Endothelial cell of umbilical vein (primary cell): ENCODE measurements around the gene GNRHR. TPM values are rescaled to one million over a fixed set of nuclear protein-coding genes. Genes with fewer than 3 reads are reported as not detected.

Experiments used
- Bru-seq: library from RNA; stranded (reverse); fragments of 400-500 nt; gene quantifications from one replicate; lab custom pipeline; 2021; lab: Mats Ljungman, UMichigan
- BruChase-seq, 2 experiments: library from RNA; stranded (reverse); fragments of 400-500 nt; gene quantifications; one replicate each; lab custom pipeline; 2021; lab: Mats Ljungman, UMichigan
- BruUV-seq: library from RNA; stranded (reverse); fragments of 400-500 nt; replicated peaks from 2 replicates; lab custom pipeline; 2021; lab: Mats Ljungman, UMichigan
- CTCF ChIA-PET: fragments of 300-600, 350-600 bp; sonication (Branson Sonifier 250); formaldehyde crosslinking; loops from one replicate; lab custom pipeline; 2021; ENCODE audit warnings: antibody characterized with exemption, inconsistent platforms; lab: Charles Lee
- POLR2A ChIA-PET: fragments of 300-600, 350-600 bp; sonication (Branson Sonifier 250); formaldehyde crosslinking; loops from one replicate; lab custom pipeline; 2021; ENCODE audit warnings: antibody characterized with exemption, inconsistent platforms; lab: Charles Lee
- DNase-seq: peaks from one replicate; pipeline ENCODE4 v3.0.0-alpha.2; 2011; ENCODE audit warnings: low read depth, low spot score
- FAIRE-seq: peaks from 2 replicates; lab custom pipeline; 2011; peaks lifted over from hg19 to GRCh38; lab: Jason Lieb, UNC
- H2AFZ ChIP-seq: 2 replicates; pipeline ENCODE4 v1.6.0; 2012; ENCODE audit warnings: low read depth, low read length, control low read depth, inconsistent platforms
- H3K27ac ChIP-seq: 2 replicates; pipeline ENCODE4 v1.5.1; 2011; ENCODE audit warnings: low read depth, mild to moderate bottlenecking, control low read depth, low read length, moderate library complexity; ENCODE audit not compliant: insufficient read depth
- H3K27me3 ChIP-seq, 2 experiments: 2 replicates each; pipeline versions ENCODE4 v1.6.0 to v1.6.1; 2011; ENCODE audit warnings: low read length in 2 of 2, mixed read lengths in 1 of 2; ENCODE audit not compliant: control insufficient read depth in 2 of 2, insufficient read depth in 2 of 2
- H3K36me3 ChIP-seq, 2 experiments: 2 replicates in 1 of 2; 3 replicates in 1 of 2; pipeline ENCODE4 v1.5.1; 2011; ENCODE audit warnings: low read length in 2 of 2, mild to moderate bottlenecking in 1 of 2, moderate library complexity in 1 of 2; ENCODE audit not compliant: control insufficient read depth in 2 of 2, insufficient read depth in 2 of 2; ENCODE audit errors: extremely low read depth in 1 of 2
- H3K4me1 ChIP-seq: 3 replicates; pipeline ENCODE4 v1.5.1; 2011; ENCODE audit warnings: mild to moderate bottlenecking, low read length; ENCODE audit not compliant: control insufficient read depth, insufficient read depth; ENCODE audit errors: extremely low read depth
- H3K4me2 ChIP-seq: 2 replicates; pipeline ENCODE4 v1.6.1; 2011; ENCODE audit warnings: low read length, control low read depth, mixed read lengths; ENCODE audit not compliant: insufficient read depth
- H3K4me3 ChIP-seq, 3 experiments: fragments of 200-600 bp in 1 of 3; sonication (generic), shearing (Covaris generic) in 1 of 3; replicated peaks in 1 of 3; 2 replicates each; pipeline ENCODE4 v1.5.1; 2011 to 2016; ENCODE audit warnings: control low read depth in 3 of 3, low read length in 3 of 3, mild to moderate bottlenecking in 2 of 3, inconsistent platforms in 1 of 3, low read depth in 1 of 3, moderate library complexity in 1 of 3; ENCODE audit not compliant: insufficient read depth in 1 of 3
- H3K79me2 ChIP-seq: 2 replicates; pipeline ENCODE4 v1.6.0; 2012; ENCODE audit warnings: low read length, inconsistent platforms; ENCODE audit not compliant: control insufficient read depth, insufficient read depth
- H3K9ac ChIP-seq: replicated peaks from 2 replicates; pipeline ENCODE3; 2011; ENCODE audit warnings: low read length, control low read depth; ENCODE audit not compliant: insufficient read depth; ENCODE audit errors: extremely low read depth
- H3K9me1 ChIP-seq: replicated peaks from 3 replicates; pipeline ENCODE4 v1.6.0; 2011; ENCODE audit warnings: mild to moderate bottlenecking, low read length; ENCODE audit not compliant: control insufficient read depth, insufficient read depth; ENCODE audit errors: extremely low read depth
- H3K9me3 ChIP-seq: replicated peaks from 2 replicates; pipeline ENCODE4 v1.5.1; 2012; ENCODE audit warnings: low read length, inconsistent platforms; ENCODE audit not compliant: control insufficient read depth, insufficient read depth
- H4K20me1 ChIP-seq: replicated peaks from 2 replicates; pipeline ENCODE3; 2011; ENCODE audit warnings: mild to moderate bottlenecking, low read length; ENCODE audit not compliant: control insufficient read depth, insufficient read depth; ENCODE audit errors: extremely low read depth
- EZH2 ChIP-seq: IDR thresholded peaks from 2 replicates; pipeline ENCODE4 v1.6.1; 2012; ENCODE audit warnings: borderline replicate concordance, low read depth, mild to moderate bottlenecking, moderate library complexity, low read length, inconsistent platforms; ENCODE audit not compliant: severe bottlenecking
- FOS ChIP-seq: IDR thresholded peaks from 2 replicates; pipeline ENCODE4 v1.6.1; 2011; ENCODE audit warnings: mild to moderate bottlenecking, low read length, moderate library complexity, borderline replicate concordance; ENCODE audit not compliant: insufficient read depth
- GATA2 ChIP-seq: IDR thresholded peaks from 2 replicates; pipeline ENCODE4 v1.7.0; 2011; ENCODE audit warnings: low read depth, mild to moderate bottlenecking, moderate library complexity, mixed read lengths, low read length; ENCODE audit not compliant: insufficient read length, insufficient read depth
- JUN ChIP-seq: IDR thresholded peaks from 2 replicates; pipeline ENCODE4 v1.6.1; 2011; ENCODE audit warnings: borderline replicate concordance, low read depth; ENCODE audit not compliant: insufficient read length, insufficient read depth
- MYC ChIP-seq: IDR thresholded peaks from one replicate; pipeline ENCODE4 v1.6.1; 2011; ENCODE audit warnings: mild to moderate bottlenecking, low read depth, low read length
- POLR2A ChIP-seq: IDR thresholded peaks from 2 replicates; pipeline ENCODE4 v1.6.1; 2012; ENCODE audit warnings: low read depth, mild to moderate bottlenecking, control low read depth, low read length
- POLR2AphosphoS5 ChIP-seq: IDR thresholded peaks from 2 replicates; pipeline ENCODE4 v1.6.1; 2012; ENCODE audit warnings: low read depth, mild to moderate bottlenecking, control low read depth, low read length, moderate library complexity; ENCODE audit not compliant: insufficient read depth
- dilution Hi-C: fragments of 300-500 bp; cut with MboI; formaldehyde crosslinking; loops from one replicate; pipeline ENCODE4 v1.15.0; 2019; ENCODE audit warnings: low sequenced_read_pairs; ENCODE audit not compliant: extremely low pct_ligation_motif_present
- intact Hi-C: fragments of 100-400 bp; cut with micrococcal nuclease; formaldehyde crosslinking; loops from one replicate; pipeline ENCODE4 v1.10.0; 2022
- long read RNA-seq: library from polyadenylated mRNA; stranded (forward); transcript quantifications from one replicate; pipeline ENCODE4 v2.0.0, GENCODE V29; 2021
- polyA minus RNA-seq, 3 experiments: library from RNA; depleted of rRNA, polyadenylated mRNA; stranded (reverse); fragments of >200 nt; gene quantifications; 1 replicate in 1 of 3; 2 replicates in 2 of 3; pipeline ENCODE4 v1.2.3, GENCODE V29; 2011
- polyA plus RNA-seq, 4 experiments: library from polyadenylated mRNA; depleted of rRNA in 3 of 4; stranded (reverse) in 3 of 4; unstranded in 1 of 4; fragments of >200 nt; gene quantifications; 2 replicates each; pipeline versions ENCODE4 v1.2.1 to v1.2.3, GENCODE V29; 2011 to 2012; ENCODE audit warnings: missing spikeins in 1 of 4
- total RNA-seq: library from RNA; stranded (reverse); gene quantifications from 2 replicates; pipeline ENCODE4 v1.2.3, GENCODE V29; 2021
- TF ChIP-seq, protein P1 (sequence below): IDR thresholded peaks from 2 replicates; pipeline ENCODE4 v1.6.1; 2011; ENCODE audit not compliant: insufficient read depth, insufficient read length
- TF ChIP-seq, protein P2 (sequence below), 2 donors: IDR thresholded peaks; 1 replicate in 1 of 2; 2 replicates in 1 of 2; pipeline ENCODE4 v1.5.1; 2011; ENCODE audit warnings: low read length in 2 of 2, mild to moderate bottlenecking in 2 of 2, moderate library complexity in 2 of 2, control low read depth in 1 of 2, inconsistent platforms in 1 of 2, low read depth in 1 of 2; ENCODE audit not compliant: insufficient read depth in 1 of 2; ENCODE audit errors: extremely low read depth in 1 of 2

GNRHR gene
- total RNA-seq: not detected in 2 replicates
- not detected in 2 replicates for polyA plus RNA-seq
- not detected in 2 replicates for polyA plus RNA-seq (2011; cell fraction: cytosol; rRNA removed)
- not detected in 2 replicates for polyA plus RNA-seq (2011; cell fraction: nucleus; rRNA removed)
- polyA plus RNA-seq (2012): 0.09 TPM in 1 of 2 replicates, not detected in the other
- not detected in 2 replicates for polyA minus RNA-seq
- not detected for polyA minus RNA-seq (2011; cell fraction: cytosol; rRNA and poly(A)+ RNA removed)
- polyA minus RNA-seq (2011; cell fraction: nucleus; rRNA and poly(A)+ RNA removed): not detected in 2 replicates
- Bru-seq, nascent RNA: not detected
- BruChase-seq, experiment 1, labeled RNA remaining after a 6-hour chase: not detected
- BruChase-seq, experiment 2, labeled RNA remaining after a 2-hour chase: not detected
- long read RNA-seq: 0 reads

- FAIRE-seq (no peak), DNase-seq (no peak)
- CTCF ChIA-PET: no interaction called here
- H3K9me3 ChIP-seq: no peaks in the 10 kb centered on the region
- intact Hi-C loops (no loop called here), dilution Hi-C loops (no loop called here)
- H3K9me1 ChIP-seq: no peaks in the 10 kb centered on the region
- TF ChIP-seq POLR2A (no peak), EZH2 (no peak), GATA2 (no peak), FOS (no peak)
- POLR2A ChIA-PET: no interaction called here
- H3K36me3 ChIP-seq: no peaks in the 10 kb centered on the region
- H3K4me3 ChIP-seq: no peak within 1 kb of the TSS
- no peak within 1 kb of the TSS for H3K27ac ChIP-seq
- no peaks in the 10 kb centered on the region for H3K27me3 ChIP-seq
- no peak within 1 kb of the TSS for H3K9ac ChIP-seq
- no peak within 1 kb of the TSS for H2AFZ ChIP-seq
- no peaks in the 10 kb centered on the region for H3K4me1 ChIP-seq
- no peaks in the 10 kb centered on the region for H3K79me2 ChIP-seq
- H4K20me1 ChIP-seq: no peaks in the 10 kb centered on the region
- no peak within 1 kb of the TSS for H3K4me2 ChIP-seq
- no TSS peak for BruUV-seq
These were observed at the start of gene GNRHR for GRCh38 chr4:67754288-67754687. Gene GNRHR, minus strand, starts transcription at chr4:67754388. Its CDS starts 53 bp downstream, at chr4:67754335.

- no peak overlapping the region for H3K27ac ChIP-seq
- BruUV-seq: no TSS peak
- TF ChIP-seq, protein P1, sequence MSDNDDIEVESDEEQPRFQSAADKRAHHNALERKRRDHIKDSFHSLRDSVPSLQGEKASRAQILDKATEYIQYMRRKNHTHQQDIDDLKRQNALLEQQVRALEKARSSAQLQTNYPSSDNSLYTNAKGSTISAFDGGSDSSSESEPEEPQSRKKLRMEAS: no peak
- TF ChIP-seq EZH2 (no peak), JUN (no peak), FOS (no peak), POLR2AphosphoS5 (no peak), POLR2A (no peak), GATA2 (no peak), MYC (no peak)
- TF ChIP-seq, protein P2, sequence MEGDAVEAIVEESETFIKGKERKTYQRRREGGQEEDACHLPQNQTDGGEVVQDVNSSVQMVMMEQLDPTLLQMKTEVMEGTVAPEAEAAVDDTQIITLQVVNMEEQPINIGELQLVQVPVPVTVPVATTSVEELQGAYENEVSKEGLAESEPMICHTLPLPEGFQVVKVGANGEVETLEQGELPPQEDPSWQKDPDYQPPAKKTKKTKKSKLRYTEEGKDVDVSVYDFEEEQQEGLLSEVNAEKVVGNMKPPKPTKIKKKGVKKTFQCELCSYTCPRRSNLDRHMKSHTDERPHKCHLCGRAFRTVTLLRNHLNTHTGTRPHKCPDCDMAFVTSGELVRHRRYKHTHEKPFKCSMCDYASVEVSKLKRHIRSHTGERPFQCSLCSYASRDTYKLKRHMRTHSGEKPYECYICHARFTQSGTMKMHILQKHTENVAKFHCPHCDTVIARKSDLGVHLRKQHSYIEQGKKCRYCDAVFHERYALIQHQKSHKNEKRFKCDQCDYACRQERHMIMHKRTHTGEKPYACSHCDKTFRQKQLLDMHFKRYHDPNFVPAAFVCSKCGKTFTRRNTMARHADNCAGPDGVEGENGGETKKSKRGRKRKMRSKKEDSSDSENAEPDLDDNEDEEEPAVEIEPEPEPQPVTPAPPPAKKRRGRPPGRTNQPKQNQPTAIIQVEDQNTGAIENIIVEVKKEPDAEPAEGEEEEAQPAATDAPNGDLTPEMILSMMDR (IDR thresholded peaks at IDR 0.05; ENCODE audit: extremely low read depth in 1 of 2, insufficient read depth in 1 of 2, low read depth in 1 of 2, low read length in 2 of 2): no peak
- ChIA-PET CTCF (interaction anchor here (1.2 kb wide), 1 partner anchor 50 kb away, joined by 5 read pairs; no protein-coding TSS in a partner anchor), POLR2A (no interaction called here)
- H3K9me1 ChIP-seq: no peaks in the 10 kb centered on the region
- no peaks in the 10 kb centered on the region for H3K36me3 ChIP-seq
- no peak for FAIRE-seq
- intact Hi-C loops: no loop called here
- H3K27me3 ChIP-seq: no peaks in the 10 kb centered on the region
- no peak overlapping the region for H3K9ac ChIP-seq
- H2AFZ ChIP-seq: no peak overlapping the region
- no peak overlapping the region for H3K4me2 ChIP-seq
- no peaks in the 10 kb centered on the region for H4K20me1 ChIP-seq
- DNase-seq: no peak
- H3K4me1 ChIP-seq: no peaks in the 10 kb centered on the region
- H3K79me2 ChIP-seq: no peaks in the 10 kb centered on the region
- H3K9me3 ChIP-seq: no peaks in the 10 kb centered on the region
- H3K4me3 ChIP-seq: no peak overlapping the region
- dilution Hi-C loops: no loop called here
These were observed 42.6 kb upstream of the GNRHR start for GRCh38 chr4:67796810-67797209.
